Urinary bladder (tissue), 4 donors: Measurements from ENCODE around the gene NF1. TPM values are rescaled to one million over a fixed set of nuclear protein-coding genes. Genes with fewer than 3 reads are reported as not detected.

ENCODE experiments used
- DNase-seq: peaks from one replicate; pipeline ENCODE4 v3.0.0-alpha.2; 2015; ENCODE audit errors: extremely low spot score
- H3K27ac ChIP-seq: one replicate; pipeline ENCODE4 v1.5.1; 2013; ENCODE audit warnings: low read depth, mild to moderate bottlenecking, moderate library complexity
- H3K36me3 ChIP-seq: one replicate; pipeline ENCODE4 v1.6.1; 2013; ENCODE audit warnings: mild to moderate bottlenecking, moderate library complexity; ENCODE audit not compliant: insufficient read depth
- H3K4me1 ChIP-seq: one replicate; pipeline ENCODE4 v1.6.1; 2013; ENCODE audit warnings: mild to moderate bottlenecking, moderate library complexity; ENCODE audit not compliant: insufficient read depth
- H3K4me3 ChIP-seq: one replicate; pipeline ENCODE4 v1.5.1; 2013; ENCODE audit warnings: low read depth, low read length
- WGBS: extraction: QIAGEN DNeasy Blood & Tissue Kit; methylation state at CpG from one replicate; pipeline ENCODE4 v1.1.7; 2013; 5-methylcytosine and 5-hydroxymethylcytosine counted together
- polyA plus RNA-seq: library from polyadenylated mRNA; stranded (reverse); fragments of 200-250 nt; gene quantifications from one replicate; pipeline ENCODE4 v1.2.3, GENCODE V29; 2013
- small RNA-seq: library from RNA; depleted of rRNA; stranded (forward); fragments of <200 nt; gene quantifications from one replicate; pipeline ENCODE3, GENCODE V24; 2014
- total RNA-seq: library from RNA; depleted of rRNA; stranded (reverse); fragments of >200 nt; gene quantifications from one replicate; pipeline ENCODE4 v1.2.3, GENCODE V29; 2014
- donor health status: healthy with polysubstance abuse.
- donor health status: healthy.

NF1 gene
- total and polyA plus RNA-seq, 2 donors, result 12.2 to 135 TPM

DNA sequence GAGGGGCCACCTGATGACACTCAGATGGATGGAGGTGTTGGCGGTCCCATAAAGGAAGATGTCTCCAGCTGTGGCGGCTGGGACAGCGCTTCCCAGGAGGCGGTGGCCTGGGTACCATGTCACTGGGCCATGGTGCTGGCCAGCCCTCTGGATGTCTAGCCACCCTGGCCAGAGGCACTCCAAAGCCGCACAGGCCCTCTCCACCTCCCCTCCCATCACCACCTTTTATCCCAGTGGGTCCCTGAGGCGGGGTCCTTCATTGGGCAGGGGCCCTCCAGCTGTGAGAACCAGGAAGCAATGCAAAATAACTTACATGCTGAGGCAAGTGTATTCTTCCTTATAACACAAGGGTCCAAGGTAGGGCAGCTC lies 319.8 kb downstream of the NF1 start:
- Histone ChIP-seq H3K4me3 (no peak overlapping the region), H3K27ac (no peak overlapping the region), H3K4me1 (no peaks in the 10 kb centered on the region), H3K36me3 (no peaks in the 10 kb centered on the region)
- WGBS, result 67% methylated on average over 6 of the region's 6 CpGs
- DNase-seq, result no peak

- H3K4me3 ChIP-seq, result no peak overlapping the region
- H3K4me1 ChIP-seq, result no peaks in the 10 kb centered on the region
- WGBS, result 67% methylated on average over 7 of the region's 7 CpGs
- no peaks in the 10 kb centered on the region for H3K36me3 ChIP-seq
- DNase-seq, result no peak
- no peak overlapping the region for H3K27ac ChIP-seq
Observed at GRCh38 chr17:31415004-31415454, 320.3 kb downstream of the NF1 start.

DNA sequence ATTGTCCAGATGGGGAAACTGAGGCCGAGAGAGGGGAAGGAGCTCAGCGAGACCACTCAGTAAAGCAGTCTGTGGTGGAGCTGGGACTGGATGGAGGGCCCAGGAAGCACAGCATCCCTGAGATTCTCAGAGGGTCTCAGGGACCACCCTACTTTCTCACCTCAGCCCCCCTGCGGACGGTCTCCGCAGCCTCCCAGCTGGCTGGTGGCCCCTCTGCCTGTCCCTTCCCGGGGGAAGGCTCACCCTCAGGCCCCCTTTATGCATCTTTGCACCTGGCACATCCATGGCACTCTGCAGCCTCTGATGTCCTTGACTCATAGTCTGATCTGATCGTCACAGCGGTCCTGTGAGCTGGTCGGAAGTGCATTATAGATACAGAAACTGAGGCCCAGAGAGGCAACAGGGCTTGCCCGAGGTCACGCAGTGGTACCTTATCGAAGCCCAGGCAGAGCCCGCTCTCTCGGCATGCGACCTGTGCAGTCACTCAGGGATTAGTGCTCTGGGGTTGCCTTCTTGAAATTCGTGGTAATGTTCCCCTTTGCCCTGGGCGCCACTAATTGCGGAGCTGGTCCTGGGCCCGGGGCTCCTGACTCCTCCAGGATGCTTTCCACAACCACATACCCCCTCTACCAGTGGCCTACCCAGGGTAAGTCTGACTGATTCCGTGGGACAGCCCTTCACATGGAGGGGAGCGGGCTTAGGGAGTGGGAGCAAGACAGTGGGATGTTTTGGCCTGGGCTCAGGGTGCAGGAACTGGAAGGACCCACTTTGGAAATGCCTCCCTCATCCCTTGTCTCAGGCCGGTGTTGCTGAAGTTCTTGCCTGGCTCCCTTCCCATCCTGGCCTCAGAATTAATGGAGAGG lies 321.1 kb downstream of the NF1 start:
- Histone ChIP-seq H3K36me3 (no peaks in the 10 kb centered on the region), H3K27ac (no peak overlapping the region), H3K4me1 (no peaks in the 10 kb centered on the region), H3K4me3 (no peak overlapping the region)
- WGBS, result 84% methylated on average over 22 of the region's 22 CpGs
- no peak for DNase-seq

- DNase-seq, result no peak
- no peaks in the 10 kb centered on the region for H3K4me1 ChIP-seq
- 48% methylated on average over 10 of the region's 10 CpGs for WGBS
- H3K27ac ChIP-seq, result no peak overlapping the region
- no peaks in the 10 kb centered on the region for H3K36me3 ChIP-seq
- H3K4me3 ChIP-seq, result no peak overlapping the region
Observed at GRCh38 chr17:31416503-31416923, 321.7 kb downstream of the NF1 start.

GRCh38 chr17:31417051-31417792 lies 322.4 kb downstream of the NF1 start:
- 78% methylated on average over 10 of the region's 10 CpGs for WGBS

GRCh38 chr17:31418773-31419350 lies 324.1 kb downstream of the NF1 start:
- no peak overlapping the region for H3K27ac ChIP-seq
- no peak overlapping the region for H3K4me3 ChIP-seq
- no peaks in the 10 kb centered on the region for H3K4me1 ChIP-seq
- WGBS, result 34% methylated on average over 6 of the region's 6 CpGs
- DNase-seq, result no peak
- H3K36me3 ChIP-seq, result no peaks in the 10 kb centered on the region

More at GRCh38 chr17:31417051-31417792, 322.4 kb downstream of the NF1 start:
- Histone ChIP-seq H3K4me1 (no peaks in the 10 kb centered on the region), H3K4me3 (no peak overlapping the region), H3K27ac (no peak overlapping the region), H3K36me3 (no peaks in the 10 kb centered on the region)
- no peak for DNase-seq

- H3K4me3 ChIP-seq, result no peak overlapping the region
Observed at GRCh38 chr17:31422443-31422842, 327.7 kb downstream of the NF1 start.

GRCh38 chr17:31424944-31425281 lies 330.1 kb downstream of the NF1 start:
- 46% methylated on average over 5 of the region's 5 CpGs for WGBS
- no peaks in the 10 kb centered on the region for H3K4me1 ChIP-seq

More at GRCh38 chr17:31422443-31422842, 327.7 kb downstream of the NF1 start:
- Histone ChIP-seq H3K36me3 (no peaks in the 10 kb centered on the region), H3K4me1 (no peaks in the 10 kb centered on the region), H3K27ac (no peak overlapping the region)
- 88% methylated on average over 3 of the region's 3 CpGs for WGBS
- no peak for DNase-seq

GRCh38 chr17:31425282-31426040 lies 330.7 kb downstream of the NF1 start:
- no peaks in the 10 kb centered on the region for H3K36me3 ChIP-seq
- no peak overlapping the region for H3K4me3 ChIP-seq
- WGBS, result 35% methylated on average over 17 of the region's 17 CpGs
- H3K27ac ChIP-seq, result no peak overlapping the region
- H3K4me1 ChIP-seq, result no peaks in the 10 kb centered on the region
- no peak for DNase-seq

More at GRCh38 chr17:31424944-31425281, 330.1 kb downstream of the NF1 start:
- DNase-seq, result no peak
- H3K27ac ChIP-seq, result no peak overlapping the region
- H3K36me3 ChIP-seq, result no peaks in the 10 kb centered on the region
- H3K4me3 ChIP-seq, result no peak overlapping the region

Small RNA genes within 50 kb of the gene (small RNA-seq; reads per million reads assigned to genes)
- not detected for gene MIR4733

Other genes starting within 250 kb of the NF1 start
- gene TEFM, start 188.7 kb upstream of the NF1 start, total RNA-seq, result 37.0 TPM
- gene TEFM, start 188.7 kb upstream of the NF1 start, polyA plus RNA-seq, result 9.8 TPM
- 15.1 TPM for gene ADAP2, start 173.0 kb upstream of the NF1 start, total RNA-seq
- 6.7 TPM for gene ADAP2, start 173.0 kb upstream of the NF1 start, polyA plus RNA-seq
- gene RNF135, start 123.9 kb upstream of the NF1 start, total RNA-seq, result 10.1 TPM
- 17.1 TPM for gene RNF135, start 123.9 kb upstream of the NF1 start, polyA plus RNA-seq
- gene OMG, start 202.3 kb downstream of the NF1 start, total RNA-seq, result 1.5 TPM
- gene OMG, start 202.3 kb downstream of the NF1 start, polyA plus RNA-seq, result 0.20 TPM
- gene EVI2B, start 219.1 kb downstream of the NF1 start, total RNA-seq, result 2.6 TPM
- gene EVI2B, start 219.1 kb downstream of the NF1 start, polyA plus RNA-seq, result 7.6 TPM
- 6.9 TPM for gene EVI2A, start 226.6 kb downstream of the NF1 start, total RNA-seq
- gene EVI2A, start 226.6 kb downstream of the NF1 start, polyA plus RNA-seq, result 7.8 TPM